Stomach smooth muscle (tissue), 2 donors: ENCODE measurements around the gene ZAP70.

Source experiments
- H3K27ac ChIP-seq: one replicate; pipeline ENCODE4 v1.7.0; 2013; ENCODE audit warnings: mild to moderate bottlenecking, low read length, inconsistent platforms
- H3K27me3 ChIP-seq, 2 donors: one replicate each; pipeline ENCODE4 v1.7.0; 2013; ENCODE audit warnings: low read length in 2 of 2; ENCODE audit not compliant: insufficient read depth in 2 of 2, control insufficient read depth in 1 of 2
- H3K36me3 ChIP-seq, 2 donors: one replicate each; pipeline ENCODE4 v1.7.0; 2013; ENCODE audit warnings: low read length in 2 of 2; ENCODE audit not compliant: control insufficient read depth in 2 of 2, insufficient read depth in 2 of 2
- H3K4me1 ChIP-seq: one replicate; pipeline ENCODE4 v1.7.0; 2013; ENCODE audit warnings: low read length; ENCODE audit not compliant: control insufficient read depth, insufficient read depth
- H3K4me3 ChIP-seq, 2 donors: one replicate each; pipeline ENCODE4 v1.7.0; 2013; ENCODE audit warnings: low read length in 2 of 2
- H3K9ac ChIP-seq, 2 donors: one replicate each; pipeline ENCODE4 v1.7.0; 2013; ENCODE audit warnings: low read length in 2 of 2, mild to moderate bottlenecking in 1 of 2
- H3K9me3 ChIP-seq, 2 donors: one replicate each; pipeline ENCODE4 v1.7.0; 2013; ENCODE audit warnings: low read length in 2 of 2; ENCODE audit not compliant: control insufficient read depth in 2 of 2
- donor health status: healthy.
- donor health status: Pancreatic carcinoma.

The ZAP70 gene

GRCh38 chr2:97743913-97744312 lies 30.5 kb downstream of the ZAP70 start:
- Histone ChIP-seq H3K9ac (no peak overlapping the region), H3K4me1 (peaks cover 7% of the 10 kb centered on the region), H3K4me3 (no peak overlapping the region), H3K27me3 (no peaks in the 10 kb centered on the region), H3K27ac (no peak overlapping the region), H3K9me3 (no peaks in the 10 kb centered on the region), H3K36me3 (peaks cover 0 to 4% of the 10 kb centered on the region in 2 donors)

- Histone ChIP-seq H3K9me3 (no peaks in the 10 kb centered on the region), H3K36me3 (peaks cover 0 to 4% of the 10 kb centered on the region in 2 donors), H3K4me1 (peaks cover 7% of the 10 kb centered on the region), H3K4me3 (no peak overlapping the region), H3K27ac (no peak overlapping the region), H3K27me3 (no peaks in the 10 kb centered on the region), H3K9ac (no peak overlapping the region)
Observed at GRCh38 chr2:97745474-97746174, 32.2 kb downstream of the ZAP70 start.

- Histone ChIP-seq H3K27me3 (no peaks in the 10 kb centered on the region), H3K9me3 (no peaks in the 10 kb centered on the region), H3K9ac (no peak overlapping the region), H3K36me3 (peaks cover 0 to 4% of the 10 kb centered on the region in 2 donors), H3K4me3 (no peak overlapping the region), H3K4me1 (peaks cover 7% of the 10 kb centered on the region), H3K27ac (no peak overlapping the region)
Observed at GRCh38 chr2:97747285-97747684, 33.9 kb downstream of the ZAP70 start.

- H3K4me1 ChIP-seq = peaks cover 7% of the 10 kb centered on the region
- H3K9me3 ChIP-seq = no peaks in the 10 kb centered on the region
- H3K27me3 ChIP-seq = no peaks in the 10 kb centered on the region
- peaks cover 0 to 4% of the 10 kb centered on the region in 2 donors for H3K36me3 ChIP-seq
- H3K27ac ChIP-seq = no peak overlapping the region
- H3K9ac ChIP-seq = no peak overlapping the region
- H3K4me3 ChIP-seq = no peak overlapping the region
Observed at GRCh38 chr2:97747716-97748115, 34.3 kb downstream of the ZAP70 start.

- Histone ChIP-seq H3K27me3 (no peaks in the 10 kb centered on the region), H3K36me3 (no peaks in the 10 kb centered on the region), H3K4me3 (no peak overlapping the region), H3K9me3 (no peaks in the 10 kb centered on the region), H3K27ac (no peak overlapping the region), H3K9ac (no peak overlapping the region), H3K4me1 (peaks cover 7% of the 10 kb centered on the region)
Observed at GRCh38 chr2:97749581-97749980, 36.2 kb downstream of the ZAP70 start.

- Histone ChIP-seq H3K4me1 (peaks cover 7% of the 10 kb centered on the region), H3K9me3 (no peaks in the 10 kb centered on the region), H3K27ac (no peak overlapping the region), H3K9ac (no peak overlapping the region), H3K4me3 (no peak overlapping the region), H3K27me3 (no peaks in the 10 kb centered on the region), H3K36me3 (peaks cover 1 to 3% of the 10 kb centered on the region in 2 donors)
Observed at GRCh38 chr2:97750017-97750416, 36.6 kb downstream of the ZAP70 start.

- Histone ChIP-seq H3K4me1 (peaks cover 7% of the 10 kb centered on the region), H3K36me3 (peaks cover 13 to 15% of the 10 kb centered on the region in 2 donors), H3K27ac (no peak overlapping the region), H3K4me3 (no peak overlapping the region), H3K9me3 (no peaks in the 10 kb centered on the region), H3K27me3 (no peaks in the 10 kb centered on the region), H3K9ac (no peak overlapping the region)
Observed at GRCh38 chr2:97751752-97752151, 38.4 kb downstream of the ZAP70 start.

GRCh38 chr2:97752342-97753334 lies 39.3 kb downstream of the ZAP70 start:
- Histone ChIP-seq H3K4me3 (no peak overlapping the region), H3K9ac (no peak overlapping the region), H3K9me3 (no peaks in the 10 kb centered on the region), H3K4me1 (no peaks in the 10 kb centered on the region), H3K27me3 (no peaks in the 10 kb centered on the region), H3K27ac (no peak overlapping the region), H3K36me3 (peaks cover 18 to 23% of the 10 kb centered on the region in 2 donors)

GRCh38 chr2:97754690-97755346 lies 41.4 kb downstream of the ZAP70 start:
- Histone ChIP-seq H3K9me3 (no peaks in the 10 kb centered on the region), H3K4me3 (no peak overlapping the region), H3K4me1 (no peaks in the 10 kb centered on the region), H3K27ac (no peak overlapping the region), H3K27me3 (no peaks in the 10 kb centered on the region), H3K9ac (no peak overlapping the region), H3K36me3 (peaks cover 36 to 39% of the 10 kb centered on the region in 2 donors)

GRCh38 chr2:97755491-97755890 lies 42.1 kb downstream of the ZAP70 start:
- no peaks in the 10 kb centered on the region for H3K4me1 ChIP-seq
- no peak overlapping the region for H3K9ac ChIP-seq
- H3K36me3 ChIP-seq = peaks cover 42 to 45% of the 10 kb centered on the region in 2 donors
- no peaks in the 10 kb centered on the region for H3K9me3 ChIP-seq
- H3K4me3 ChIP-seq = no peak overlapping the region
- H3K27ac ChIP-seq = no peak overlapping the region
- H3K27me3 ChIP-seq = no peaks in the 10 kb centered on the region
